SKM-1 treated with dmso at 0.1 percent for 144 hours (cell line): ENCODE measurements around the gene OR5M11.
"Not testable (repeated sequence)": the region's sequence is repeated elsewhere in the genome, so short reads cannot be mapped to it uniquely, and the experiment has no call there.

Experiments used
- DNase-seq: peaks from one replicate; lab custom pipeline; 2025; ENCODE audit not compliant: unreplicated experiment; lab: John Stamatoyannopoulos, UW

Gene OR5M11

GRCh38 chr11:56543157-56543556, at the start of gene OR5M11:
OR5M11 (minus strand) TSS chr11:56543257; CDS start chr11:56543257, 0 bp downstream.
- no peak for DNase-seq

- DNase-seq, result not testable (repeated sequence)
Measured at GRCh38 chr11:56592088-56592717, 49.1 kb upstream of the OR5M11 start.

GRCh38 chr11:56577621-56578020, 34.6 kb upstream of the OR5M11 start, which contains the start of gene OR5M10:
OR5M10 (minus strand) TSS chr11:56577721; CDS start chr11:56577721, 0 bp downstream.
- no peak for DNase-seq

DNA sequence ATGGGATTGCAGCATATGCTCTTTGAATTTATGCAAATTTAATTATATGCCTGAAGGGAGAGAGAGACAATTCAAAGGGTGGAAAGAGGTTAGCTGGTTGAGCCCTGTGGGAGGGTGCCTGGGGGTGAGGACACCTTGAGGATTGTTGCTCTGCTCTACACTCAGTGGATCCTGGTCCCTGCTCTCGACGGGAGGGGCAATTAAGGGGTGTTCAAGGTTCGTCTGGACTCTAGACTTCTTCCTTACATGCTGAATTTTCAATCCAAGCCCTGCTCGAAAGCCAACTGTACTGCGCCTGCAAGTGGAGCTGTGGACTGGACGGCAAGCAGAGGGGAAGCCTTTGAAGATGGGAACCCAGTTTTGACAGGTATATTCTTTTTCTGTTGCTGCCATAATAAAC, 15.5 kb upstream of the OR5M11 start:
- no peak for DNase-seq

DNA sequence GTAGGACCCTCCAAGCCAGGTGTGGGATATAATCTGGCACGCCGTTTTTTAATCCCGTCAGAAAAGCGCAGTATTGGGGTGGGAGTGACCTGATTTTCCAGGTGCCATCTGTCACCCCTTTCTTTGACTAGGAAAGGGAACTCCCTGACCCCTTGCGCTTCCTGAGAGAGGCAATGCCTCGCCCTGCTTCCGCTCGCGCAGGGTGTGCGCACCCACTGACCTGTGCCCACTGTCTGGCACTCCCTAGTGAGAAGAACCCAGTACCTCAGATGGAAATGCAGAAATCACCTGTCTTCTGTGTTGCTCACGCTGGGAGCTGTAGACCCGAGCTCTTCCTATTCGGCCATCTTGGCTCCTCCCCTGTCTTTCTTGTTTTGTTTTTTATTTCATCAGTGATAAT, 11.6 kb upstream of the OR5M11 start:
- not testable (repeated sequence) for DNase-seq

- DNase-seq, result no peak
Measured at GRCh38 chr11:56545531-56545930, 2.5 kb upstream of the OR5M11 start.

- DNase-seq, result no peak
Measured at GRCh38 chr11:56543739-56544138, 682 bp upstream of the OR5M11 start.

DNA sequence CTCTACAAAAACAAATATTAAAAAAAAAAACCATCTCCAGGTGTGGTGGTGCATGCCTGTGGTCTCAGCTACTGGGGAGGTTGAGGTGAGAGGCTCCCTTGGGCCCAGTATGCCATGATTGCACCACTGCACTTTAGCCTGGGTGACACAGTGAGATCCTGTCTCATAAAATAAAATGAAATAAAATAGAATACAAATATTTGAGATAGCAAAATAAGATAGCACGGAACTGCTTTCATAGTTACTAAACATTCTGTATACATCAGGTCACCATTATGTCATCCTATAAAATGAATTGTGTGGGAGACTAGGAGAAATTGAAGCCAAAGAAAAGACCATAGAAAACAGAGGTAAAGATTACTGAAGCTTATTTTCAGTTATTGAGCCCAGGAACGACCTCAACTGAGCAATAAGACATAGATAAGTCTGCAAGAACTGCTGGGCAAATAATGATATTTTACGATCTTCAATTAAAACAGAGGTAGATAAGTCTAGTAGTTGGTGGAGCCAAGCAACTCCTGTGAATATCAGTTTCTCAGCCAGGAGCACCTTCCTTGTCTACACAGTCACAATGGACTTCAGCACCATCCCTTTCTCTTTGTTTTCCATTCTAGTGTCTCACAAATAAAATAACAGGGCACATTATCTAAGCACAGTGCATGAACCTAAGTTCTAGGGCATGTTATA, 9.9 kb downstream of the OR5M11 start:
- no peak for DNase-seq

DNA sequence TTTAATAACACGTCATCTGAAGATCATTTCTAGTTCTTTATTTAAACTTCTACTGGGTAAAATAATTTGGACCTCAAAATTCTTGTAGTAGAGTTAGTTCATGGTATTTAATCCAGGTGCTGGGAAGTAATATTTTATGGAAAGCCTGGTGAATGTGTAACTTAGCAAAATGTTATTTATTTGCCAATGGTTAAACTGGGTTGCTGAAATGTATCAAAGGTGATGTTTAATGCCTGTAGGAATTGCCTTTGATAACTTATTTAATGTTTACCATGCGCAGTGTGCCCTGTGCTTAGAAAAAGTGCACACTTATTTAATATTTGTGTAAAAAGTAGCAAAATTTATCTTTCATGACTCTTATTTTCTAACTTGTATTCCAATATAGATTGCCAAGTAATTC, 11.2 kb downstream of the OR5M11 start:
- DNase-seq, result no peak

GRCh38 chr11:56522008-56522407, 21.0 kb downstream of the OR5M11 start:
- DNase-seq, result no peak

- no peak for DNase-seq
Measured at GRCh38 chr11:56513280-56513679, 29.8 kb downstream of the OR5M11 start.

DNA sequence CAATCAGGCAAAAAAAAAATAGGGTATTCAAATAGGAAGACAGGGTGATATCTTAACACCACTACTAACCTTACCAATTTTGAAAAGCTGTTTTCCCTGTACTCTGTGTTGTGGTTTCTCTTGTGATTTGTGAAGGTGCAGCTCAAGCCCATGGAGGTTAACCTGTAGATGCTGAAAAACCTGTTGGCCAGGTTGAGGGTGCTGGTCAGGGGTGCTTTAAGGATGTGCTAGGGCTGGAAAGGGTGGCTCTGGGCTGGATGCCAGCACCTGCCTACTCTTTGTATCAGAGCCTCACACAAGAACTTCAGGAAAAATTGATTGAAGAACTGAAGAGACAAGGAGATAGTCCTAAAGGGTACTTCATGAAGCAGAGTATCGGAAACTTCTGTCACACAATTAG, 33.6 kb downstream of the OR5M11 start:
- DNase-seq, result no peak

DNA sequence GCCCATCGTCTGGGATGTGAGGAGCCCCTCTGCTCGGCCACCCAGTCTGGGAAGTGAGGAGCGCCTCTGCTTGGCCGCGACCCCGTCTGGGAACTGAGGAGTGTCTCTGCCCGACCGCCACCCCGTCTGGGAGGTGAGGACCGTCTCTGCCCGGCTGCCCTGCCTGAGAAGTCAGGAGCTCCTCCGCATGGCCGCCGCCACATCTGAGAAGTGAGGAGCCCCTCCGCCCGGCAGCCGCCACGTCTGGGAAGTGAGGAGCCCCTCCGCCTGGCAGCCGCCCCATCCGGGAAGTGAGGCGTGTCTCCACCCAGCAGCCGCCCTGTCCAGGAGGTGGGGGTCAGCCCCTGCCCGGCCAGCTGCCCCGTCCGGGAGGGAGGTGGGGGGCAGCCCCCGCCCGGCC, 46.0 kb downstream of the OR5M11 start:
- DNase-seq, result no peak

DNA sequence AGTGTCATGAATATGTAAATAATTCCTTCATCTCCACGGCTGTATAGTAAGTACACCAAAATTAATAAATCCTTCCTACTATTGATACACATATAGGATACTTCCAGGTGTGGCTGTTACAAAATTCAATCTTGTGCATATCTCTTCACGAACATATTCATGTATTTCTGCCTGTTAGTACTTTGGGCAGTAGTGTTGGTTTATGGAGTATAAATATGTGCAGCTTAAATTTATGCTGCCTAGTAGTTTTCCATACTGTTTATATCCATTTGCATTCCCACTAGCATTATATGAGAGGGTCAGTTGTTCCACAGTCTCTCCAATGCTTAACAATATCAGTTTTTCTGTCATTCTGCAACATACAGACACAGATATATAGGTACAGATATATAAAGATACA, 47.9 kb downstream of the OR5M11 start:
- no peak for DNase-seq
